GM10847 (cell line): ENCODE results near the gene TMEM119.

Source experiments
- POLR2A ChIP-seq: IDR thresholded peaks from 2 replicates; pipeline ENCODE4 v1.6.1; 2011; ENCODE audit not compliant: insufficient read length; ENCODE audit errors: extremely low read depth

TMEM119 gene

GRCh38 chr12:108571609-108572165 lies 26.2 kb downstream of the TMEM119 start:
- TF ChIP-seq POLR2A = no peak

- no peak for TF ChIP-seq POLR2A
These were observed 26.9 kb downstream of the TMEM119 start for GRCh38 chr12:108570743-108571608.

GRCh38 chr12:108568338-108569154 lies 29.3 kb downstream of the TMEM119 start:
- TF ChIP-seq POLR2A = no peak

GRCh38 chr12:108567406-108568337 lies 30.2 kb downstream of the TMEM119 start:
- no peak for TF ChIP-seq POLR2A

GRCh38 chr12:108566452-108566851 lies 31.4 kb downstream of the TMEM119 start:
- no peak for TF ChIP-seq POLR2A

- TF ChIP-seq POLR2A = no peak
These were observed 31.9 kb downstream of the TMEM119 start for GRCh38 chr12:108565976-108566375.

- TF ChIP-seq POLR2A = no peak
These were observed 32.7 kb downstream of the TMEM119 start for GRCh38 chr12:108565146-108565545.

GRCh38 chr12:108564724-108565123 lies 33.2 kb downstream of the TMEM119 start:
- TF ChIP-seq POLR2A = no peak

- no peak for TF ChIP-seq POLR2A
These were observed 34.1 kb downstream of the TMEM119 start for GRCh38 chr12:108563804-108564151.

- TF ChIP-seq POLR2A = peak; percentile 4
These were observed 34.6 kb downstream of the TMEM119 start for GRCh38 chr12:108563136-108563803.

GRCh38 chr12:108562348-108563135 lies 35.3 kb downstream of the TMEM119 start, which contains the start of gene ISCU:
TSS of gene ISCU (plus strand) at chr12:108562596. CDS start at chr12:108562623, 27 bp downstream.
- peak; percentile 94 for TF ChIP-seq POLR2A

- TF ChIP-seq POLR2A = no peak
These were observed 36.0 kb downstream of the TMEM119 start for GRCh38 chr12:108561852-108562347.

- TF ChIP-seq POLR2A = peak; percentile 76
These were observed 36.8 kb downstream of the TMEM119 start, which contains the start of gene SART3 for GRCh38 chr12:108560752-108561719. TSS of gene SART3 (minus strand) at chr12:108561173. CDS start at chr12:108561154, 19 bp downstream.
